HEK293 (cell line): Measurements from ENCODE around the gene CEP68.

Experiments used
- BCL11B ChIP-seq: fragments of 450-650 bp; formaldehyde crosslinking; IDR thresholded peaks from 2 replicates; pipeline ENCODE4 v1.5.1; 2016; ENCODE audit warnings: low read depth, missing biosample characterization, missing genetic modification characterization
- CTCF ChIP-seq: fragments of 450-650 bp; formaldehyde crosslinking; IDR thresholded peaks from 2 replicates; pipeline ENCODE4 v1.5.1; 2016; ENCODE audit warnings: missing biosample characterization, missing genetic modification characterization
- GLIS1 ChIP-seq: fragments of 450-650 bp; formaldehyde crosslinking; IDR thresholded peaks from 2 replicates; pipeline ENCODE4 v1.5.1; 2016; ENCODE audit warnings: missing biosample characterization, missing genetic modification characterization
- MZF1 ChIP-seq: fragments of 450-650 bp; formaldehyde crosslinking; IDR thresholded peaks from 2 replicates; pipeline ENCODE4 v1.5.1; 2017; ENCODE audit warnings: missing biosample characterization, missing genetic modification characterization, borderline replicate concordance
- REPIN1 ChIP-seq: fragments of 450-650 bp; formaldehyde crosslinking; IDR thresholded peaks from 2 replicates; pipeline ENCODE4 v1.5.1; 2017; ENCODE audit warnings: missing biosample characterization, missing genetic modification characterization, low read depth
- ZNF174 ChIP-seq: fragments of 450-650 bp; formaldehyde crosslinking; IDR thresholded peaks from 2 replicates; pipeline ENCODE4 v1.5.0; 2017; ENCODE audit warnings: missing biosample characterization, mild to moderate bottlenecking, missing genetic modification characterization
- ZNF280C ChIP-seq: fragments of 450-650 bp; formaldehyde crosslinking; IDR thresholded peaks from 2 replicates; pipeline ENCODE4 v1.5.1; 2016; ENCODE audit warnings: missing biosample characterization, missing genetic modification characterization
- ZNF433 ChIP-seq: fragments of 450-650 bp; formaldehyde crosslinking; IDR thresholded peaks from 2 replicates; pipeline ENCODE4 v1.5.1; 2016; ENCODE audit warnings: missing biosample characterization, missing genetic modification characterization, low read depth
- ZNF658 ChIP-seq: fragments of 450-650 bp; formaldehyde crosslinking; IDR thresholded peaks from 2 replicates; pipeline ENCODE4; 2016; ENCODE audit warnings: missing biosample characterization, missing genetic modification characterization

GRCh38 chr2:65093211-65093610, 37.0 kb downstream of the CEP68 start:
- no peak for TF ChIP-seq MZF1 (tag by site-specific recombination)
- TF ChIP-seq CTCF (tag by site-specific recombination), result no peak
- TF ChIP-seq ZNF433, result no peak
- TF ChIP-seq GLIS1, result no peak
- no peak for TF ChIP-seq ZNF174 (tag by site-specific recombination)
- TF ChIP-seq REPIN1 (tag by site-specific recombination), result no peak
- TF ChIP-seq BCL11B (tag by site-specific recombination), result no peak
- TF ChIP-seq ZNF280C (tag by site-specific recombination), result no peak
- no peak for TF ChIP-seq ZNF658 (tag by site-specific recombination)
